GM12875 (cell line): ENCODE measurements around the gene DKKL1.

Source experiments
- H3K4me3 ChIP-seq: one replicate; pipeline ENCODE4 v1.5.1; 2011; ENCODE audit warnings: low read depth, low read length, control low read depth
- TF ChIP-seq, protein P1 (sequence below): IDR thresholded peaks from 2 replicates; pipeline ENCODE4 v1.5.1; 2011; ENCODE audit warnings: low read depth, mild to moderate bottlenecking, control low read depth, inconsistent platforms, low read length, moderate library complexity, borderline replicate concordance; ENCODE audit not compliant: insufficient read depth

Gene DKKL1

DNA sequence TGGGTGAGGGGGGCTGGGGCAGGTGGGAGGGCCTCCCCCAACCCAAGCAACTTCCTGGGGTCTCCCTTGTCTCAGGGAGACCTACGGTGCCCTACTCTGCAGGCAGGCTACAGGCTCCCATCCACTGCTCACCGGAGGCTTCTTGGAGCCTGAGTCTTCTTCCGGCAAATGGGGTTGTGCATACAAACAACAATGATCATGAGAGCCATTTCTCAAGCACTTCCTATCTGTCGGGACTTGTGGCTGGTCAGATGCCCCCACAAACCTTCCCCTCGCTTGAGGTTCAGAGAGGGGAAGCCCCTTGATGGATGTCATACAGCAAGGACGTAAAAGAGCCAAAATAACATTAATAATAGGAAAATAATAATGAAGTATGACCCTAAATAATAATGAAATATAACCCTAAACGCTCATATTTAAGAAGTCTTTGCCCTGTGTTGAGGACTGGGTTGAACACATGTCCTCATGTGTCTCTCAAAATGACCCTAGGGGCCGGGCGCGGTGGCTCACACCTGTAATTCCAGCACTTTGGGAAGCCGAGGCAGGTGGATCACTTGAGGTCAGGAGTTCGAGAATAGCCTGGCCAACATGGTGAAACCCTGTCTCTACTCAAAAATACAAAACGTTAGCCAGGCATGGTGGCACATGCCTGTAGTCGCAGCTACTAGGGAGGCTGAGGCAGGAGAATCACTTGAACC is 27.7 kb upstream of the DKKL1 start:
- TF ChIP-seq, protein P1, sequence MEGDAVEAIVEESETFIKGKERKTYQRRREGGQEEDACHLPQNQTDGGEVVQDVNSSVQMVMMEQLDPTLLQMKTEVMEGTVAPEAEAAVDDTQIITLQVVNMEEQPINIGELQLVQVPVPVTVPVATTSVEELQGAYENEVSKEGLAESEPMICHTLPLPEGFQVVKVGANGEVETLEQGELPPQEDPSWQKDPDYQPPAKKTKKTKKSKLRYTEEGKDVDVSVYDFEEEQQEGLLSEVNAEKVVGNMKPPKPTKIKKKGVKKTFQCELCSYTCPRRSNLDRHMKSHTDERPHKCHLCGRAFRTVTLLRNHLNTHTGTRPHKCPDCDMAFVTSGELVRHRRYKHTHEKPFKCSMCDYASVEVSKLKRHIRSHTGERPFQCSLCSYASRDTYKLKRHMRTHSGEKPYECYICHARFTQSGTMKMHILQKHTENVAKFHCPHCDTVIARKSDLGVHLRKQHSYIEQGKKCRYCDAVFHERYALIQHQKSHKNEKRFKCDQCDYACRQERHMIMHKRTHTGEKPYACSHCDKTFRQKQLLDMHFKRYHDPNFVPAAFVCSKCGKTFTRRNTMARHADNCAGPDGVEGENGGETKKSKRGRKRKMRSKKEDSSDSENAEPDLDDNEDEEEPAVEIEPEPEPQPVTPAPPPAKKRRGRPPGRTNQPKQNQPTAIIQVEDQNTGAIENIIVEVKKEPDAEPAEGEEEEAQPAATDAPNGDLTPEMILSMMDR = no peak
- H3K4me3 ChIP-seq = peak overlapping the region; percentile 88

DNA sequence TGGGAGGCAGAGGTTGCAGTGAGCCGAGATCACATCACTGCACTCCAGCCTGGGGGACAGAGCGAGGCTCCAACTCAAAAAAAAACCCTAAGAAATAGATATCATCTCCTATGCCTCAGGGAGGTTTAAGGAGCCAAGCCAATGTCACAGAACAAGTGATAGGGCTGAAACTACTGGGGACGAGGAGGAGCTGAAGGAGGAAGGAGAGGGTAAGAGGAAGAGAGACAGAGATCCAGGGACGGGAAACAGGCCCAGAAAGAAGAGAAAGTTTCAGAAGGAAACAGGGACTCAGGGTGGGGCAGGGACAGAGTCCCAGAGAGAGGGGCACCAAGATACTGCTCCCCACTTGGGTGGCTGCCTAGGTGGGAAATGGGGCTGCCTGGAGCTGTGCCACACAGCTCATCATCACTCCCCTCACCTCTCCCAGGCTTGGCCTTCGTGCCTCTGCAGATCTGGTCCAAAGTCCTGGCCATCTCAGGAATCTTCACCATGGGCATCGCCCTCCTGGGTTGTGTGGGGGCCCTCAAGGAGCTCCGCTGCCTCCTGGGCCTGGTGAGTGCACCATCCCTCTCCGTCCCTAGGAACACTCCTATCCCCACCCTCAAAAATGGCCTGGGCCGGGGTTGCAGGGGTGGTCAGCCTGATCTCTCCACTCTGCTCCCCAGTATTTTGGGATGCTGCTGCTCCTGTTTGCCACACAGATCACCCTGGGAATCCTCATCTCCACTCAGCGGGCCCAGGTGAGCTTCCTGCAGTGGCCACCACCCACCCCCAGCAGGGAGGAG is 27.0 kb upstream of the DKKL1 start:
- peak overlapping the region; percentile 88 for H3K4me3 ChIP-seq
- TF ChIP-seq, protein P1 = no peak

- TF ChIP-seq, protein P1 = no peak
- peak overlapping the region; percentile 88 for H3K4me3 ChIP-seq
Observed at GRCh38 chr19:49337267-49338022, 26.2 kb upstream of the DKKL1 start.

- TF ChIP-seq, protein P1 = no peak
- no peak overlapping the region for H3K4me3 ChIP-seq
Observed at GRCh38 chr19:49338023-49338677, 25.5 kb upstream of the DKKL1 start.

DNA sequence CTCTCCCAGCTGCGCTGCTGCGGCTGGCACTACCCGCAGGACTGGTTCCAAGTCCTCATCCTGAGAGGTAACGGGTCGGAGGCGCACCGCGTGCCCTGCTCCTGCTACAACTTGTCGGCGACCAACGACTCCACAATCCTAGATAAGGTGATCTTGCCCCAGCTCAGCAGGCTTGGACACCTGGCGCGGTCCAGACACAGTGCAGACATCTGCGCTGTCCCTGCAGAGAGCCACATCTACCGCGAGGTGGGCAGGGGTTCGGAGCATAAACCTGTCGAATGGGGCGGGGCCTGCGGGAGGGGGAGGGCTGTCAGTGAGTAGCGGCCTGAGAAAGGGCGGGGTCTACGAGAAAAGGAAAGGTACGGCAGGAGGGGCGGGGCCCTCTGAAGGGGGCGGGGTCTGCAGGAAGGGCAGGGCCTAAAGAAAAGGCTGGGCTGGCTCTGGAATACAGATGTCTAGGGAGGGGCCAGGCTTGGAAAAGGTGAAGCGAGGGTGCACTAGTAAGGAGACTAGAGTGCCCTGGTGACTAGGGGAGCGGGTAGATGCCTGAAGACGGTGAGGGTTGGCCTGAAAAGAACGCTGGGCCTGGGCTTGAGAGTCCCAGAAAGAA is 24.9 kb upstream of the DKKL1 start:
- TF ChIP-seq, protein P1 = no peak
- H3K4me3 ChIP-seq = no peak overlapping the region

- peak overlapping the region; percentile 16 for H3K4me3 ChIP-seq
- TF ChIP-seq, protein P1 = no peak
Observed at GRCh38 chr19:49339301-49340068, 24.2 kb upstream of the DKKL1 start.
